K562 (cell line): ENCODE measurements around the gene IL4I1. TPM values are rescaled to one million over a fixed set of nuclear protein-coding genes. Genes with fewer than 3 reads are reported as not detected.

Experiments
- CHAMP1 ChIP-seq: fragments of 450-650 bp; IDR thresholded peaks from 2 replicates; pipeline ENCODE4 v1.6.1; 2016; ENCODE audit warnings: mild to moderate bottlenecking
- CXXC5 ChIP-seq: fragments of 250-450 bp; sonication (Bioruptor Pico); IDR thresholded peaks from 2 replicates; pipeline ENCODE4 v1.8.0; 2022; ENCODE audit warnings: inconsistent platforms, mild to moderate bottlenecking, moderate library complexity
- EP300 ChIP-seq: IDR thresholded peaks from 2 replicates; pipeline ENCODE4 v1.6.1; 2012; ENCODE audit warnings: low read length, improper control_type of control experiment
- ETS2 ChIP-seq: IDR thresholded peaks from 2 replicates; pipeline ENCODE4 v1.6.1; 2016; ENCODE audit warnings: borderline replicate concordance, missing genetic modification characterization, mild to moderate bottlenecking, moderate library complexity, missing compliant biosample characterization; ENCODE audit not compliant: poor library complexity, severe bottlenecking
- MECOM ChIP-seq: fragments of 250-450 bp; sonication (Bioruptor Pico); IDR thresholded peaks from 2 replicates; pipeline ENCODE4 v1.8.0; 2022; ENCODE audit warnings: inconsistent platforms
- NFE2L1 ChIP-seq: fragments of 450-650 bp; IDR thresholded peaks from 2 replicates; pipeline ENCODE4 v1.6.1; 2016; ENCODE audit warnings: missing genetic modification characterization, low read depth, mild to moderate bottlenecking, missing compliant biosample characterization, moderate library complexity, borderline replicate concordance
- RUNX1 ChIP-seq: sonication (generic); IDR thresholded peaks from 2 replicates; pipeline ENCODE4 v1.6.1; 2016; ENCODE audit warnings: antibody characterized with exemption, low read depth
- WHSC1 ChIP-seq: IDR thresholded peaks from one replicate; pipeline ENCODE4 v1.6.1; 2012; ENCODE audit warnings: low read length, control low read depth, inconsistent platforms
- ZBTB43 ChIP-seq: sonication (generic); formaldehyde crosslinking; IDR thresholded peaks from 2 replicates; pipeline ENCODE4 v1.8.0; 2023; ENCODE audit warnings: mild to moderate bottlenecking, missing genetic modification reagents
- polyA plus RNA-seq, 8 experiments: library from polyadenylated mRNA; depleted of rRNA in 4 of 8; stranded (reverse) in 5 of 8; unstranded in 3 of 8; fragments of >200 nt; fragmentation: Nextera tagmentation in 2 of 8; fragmentation: Illumina TruSeq in 1 of 8; extraction: Ambion mirVana in 2 of 8; extraction: Trizol in 1 of 8; gene quantifications; 2 replicates each; pipeline versions ENCODE4 v1.2.1 to v1.2.3, GENCODE V29; 2011 to 2014; ENCODE audit warnings: inconsistent platforms in 1 of 8, missing spikeins in 1 of 8
- total RNA-seq, 7 experiments: library from RNA; depleted of rRNA in 6 of 7; stranded (reverse); fragments of >200 nt in 6 of 7; fragmentation: Illumina TruSeq in 2 of 7; extraction: Trizol in 2 of 7; gene quantifications; 2 replicates each; pipeline versions ENCODE4 v1.2.1 to v1.2.3, GENCODE V29; 2011 to 2021; ENCODE audit warnings: low replicate concordance in 1 of 7

The IL4I1 gene
- total and polyA plus RNA-seq, 9 of the 15 experiments (the other 6 are each of a cell fraction or from before 2014, with no cell fraction given), result 0.06 to 0.95 (median 0.43) TPM; not detected in 2

- TF ChIP-seq ETS2 (tag), result no peak
- TF ChIP-seq ZBTB43 (CRISPR knock-in tag), result no peak
- TF ChIP-seq CXXC5 (CRISPR knock-in tag), result no peak
- no peak for TF ChIP-seq CHAMP1
- no peak for TF ChIP-seq WHSC1
- TF ChIP-seq NFE2L1, result no peak
- TF ChIP-seq RUNX1, result no peak
- TF ChIP-seq EP300, result no peak
- TF ChIP-seq MECOM (CRISPR knock-in tag), result no peak
Observed at GRCh38 chr19:49939721-49940481, 43.2 kb upstream of the IL4I1 start (continued).
